ENCODE results near the gene CREBRF.
"Not testable (repeated sequence)": the region's sequence is repeated elsewhere in the genome, so short reads cannot be mapped to it uniquely, and the experiment has no call there.

CREBRF gene

GRCh38 chr5:173035904-173036707 lies 20.0 kb upstream of the CREBRF start:
- DNase-seq = peak; percentile 58

GRCh38 chr5:173039188-173039587 lies 17.0 kb upstream of the CREBRF start:
- no peak for DNase-seq

- no peak for DNase-seq
Measured at GRCh38 chr5:173039964-173040363, 16.2 kb upstream of the CREBRF start.

- DNase-seq = no peak
Measured at GRCh38 chr5:173041881-173042762, 14.0 kb upstream of the CREBRF start.

GRCh38 chr5:173042763-173043107 lies 13.4 kb upstream of the CREBRF start:
- DNase-seq = no peak

- no peak for DNase-seq
Measured at GRCh38 chr5:173045474-173045873, 10.7 kb upstream of the CREBRF start.

- not testable (repeated sequence) for DNase-seq
Measured at GRCh38 chr5:173047096-173047837, 8.9 kb upstream of the CREBRF start.

- DNase-seq = no peak
Measured at GRCh38 chr5:173047838-173048105, 8.4 kb upstream of the CREBRF start.

GRCh38 chr5:173050791-173051190 lies 5.4 kb upstream of the CREBRF start:
- DNase-seq = no peak

GRCh38 chr5:173051746-173052145 lies 4.4 kb upstream of the CREBRF start:
- no peak for DNase-seq

- DNase-seq = no peak
Measured at GRCh38 chr5:173053041-173053440, 3.1 kb upstream of the CREBRF start.

GRCh38 chr5:173055042-173055721 lies 970 bp upstream of the CREBRF start:
- no peak for DNase-seq

- DNase-seq = no peak
Measured at GRCh38 chr5:173055722-173055982, 500 bp upstream of the CREBRF start.

GRCh38 chr5:173056783-173057061 lies 570 bp downstream of the CREBRF start:
- DNase-seq = no peak

- peak; percentile 99 for DNase-seq
Measured at GRCh38 chr5:173057062-173057924, 1.1 kb downstream of the CREBRF start.

GRCh38 chr5:173062141-173062540 lies 6.0 kb downstream of the CREBRF start:
- DNase-seq = no peak

GRCh38 chr5:173065155-173065554 lies 9.0 kb downstream of the CREBRF start:
- DNase-seq = no peak

GRCh38 chr5:173069671-173070070 lies 13.5 kb downstream of the CREBRF start:
- no peak for DNase-seq

- no peak for DNase-seq
Measured at GRCh38 chr5:173075137-173075843, 19.1 kb downstream of the CREBRF start.

- no peak for DNase-seq
Measured at GRCh38 chr5:173075970-173076369, 19.8 kb downstream of the CREBRF start.

- DNase-seq = not testable (repeated sequence)
Measured at GRCh38 chr5:173076471-173076870, 20.3 kb downstream of the CREBRF start.

- no peak for DNase-seq
Measured at GRCh38 chr5:173078878-173079277, 22.7 kb downstream of the CREBRF start.

Measured in stimulated activated CD4-positive, alpha-beta T cell treated with anti-CD3 and anti-CD28 coated beads, Interleukin-4, amount 100 ng/mL, for 24 hours (primary cell).